T-helper 1 cell (primary cell): ENCODE data around the gene TEAD1.

Source experiments
- DNase-seq, 5 donors: peaks; one replicate each; pipeline ENCODE4 v3.0.0-alpha.2; 2012 to 2020

TEAD1 gene

GRCh38 chr11:12963792-12964536 is 289.7 kb downstream of the TEAD1 start:
- peak; percentile 13 to 43 (median 26) for DNase-seq

GRCh38 chr11:12964650-12965049 is 290.4 kb downstream of the TEAD1 start:
- no peak for DNase-seq

GRCh38 chr11:12966002-12966401 is 291.8 kb downstream of the TEAD1 start:
- DNase-seq: no peak

GRCh38 chr11:12968101-12968500 is 293.9 kb downstream of the TEAD1 start:
- no peak for DNase-seq

GRCh38 chr11:12968826-12969225 is 294.6 kb downstream of the TEAD1 start:
- DNase-seq: no peak

- no peak for DNase-seq
These were observed 297.7 kb downstream of the TEAD1 start for GRCh38 chr11:12971955-12972354.

- no peak for DNase-seq
These were observed 299.4 kb downstream of the TEAD1 start for GRCh38 chr11:12973528-12974181.

GRCh38 chr11:12975195-12975594 is 301.0 kb downstream of the TEAD1 start:
- no peak for DNase-seq

GRCh38 chr11:12979928-12980689 is 305.9 kb downstream of the TEAD1 start:
- no peak for DNase-seq

- no peak for DNase-seq
These were observed 307.7 kb downstream of the TEAD1 start for GRCh38 chr11:12981676-12982522.

- DNase-seq: no peak
These were observed 309.1 kb downstream of the TEAD1 start for GRCh38 chr11:12983336-12983735.

- DNase-seq: no peak
These were observed 312.1 kb downstream of the TEAD1 start for GRCh38 chr11:12986194-12986898.

- DNase-seq: no peak
These were observed 315.4 kb downstream of the TEAD1 start for GRCh38 chr11:12989428-12990161.

- no peak for DNase-seq
These were observed 315.9 kb downstream of the TEAD1 start for GRCh38 chr11:12990162-12990480.

GRCh38 chr11:12991426-12991825 is 317.2 kb downstream of the TEAD1 start:
- no peak for DNase-seq

GRCh38 chr11:12993626-12994025 is 319.4 kb downstream of the TEAD1 start:
- DNase-seq: no peak
